Fibroblast of lung (primary cell): ENCODE measurements around the gene RIMS4. TPM values are rescaled to one million over a fixed set of nuclear protein-coding genes. Genes with fewer than 3 reads are reported as not detected.
A peak's percentile ranks its signal among the peaks of the same experiment; 100 is the strongest.

Experiments used
- DNase-seq, 2 donors: peaks; one replicate each; pipeline versions ENCODE4 v3.0.0 to v3.0.0-alpha.2; 2010; ENCODE audit warnings: low read depth in 2 of 2
- H2AFZ ChIP-seq: 2 replicates; pipeline ENCODE4 v1.5.1; 2012; ENCODE audit warnings: low read length, control low read depth, inconsistent platforms
- H3K27ac ChIP-seq: 2 replicates; pipeline ENCODE4 v1.5.1; 2011; ENCODE audit warnings: low read length, control low read depth; ENCODE audit not compliant: insufficient read depth
- H3K27me3 ChIP-seq: 2 replicates; pipeline ENCODE4 v1.5.1; 2011; ENCODE audit warnings: mild to moderate bottlenecking, low read length; ENCODE audit not compliant: control insufficient read depth, insufficient read depth
- H3K36me3 ChIP-seq: 2 replicates; pipeline ENCODE4 v1.5.1; 2011; ENCODE audit warnings: low read length; ENCODE audit not compliant: control insufficient read depth, insufficient read depth
- H3K4me1 ChIP-seq: 2 replicates; pipeline ENCODE4 v1.5.1; 2011; ENCODE audit warnings: low read length; ENCODE audit not compliant: control insufficient read depth, insufficient read depth; ENCODE audit errors: extremely low read depth
- H3K4me2 ChIP-seq: 2 replicates; pipeline ENCODE4 v1.5.1; 2011; ENCODE audit warnings: low read length, control low read depth; ENCODE audit not compliant: insufficient read depth; ENCODE audit errors: extremely low read depth
- H3K4me3 ChIP-seq, 4 experiments: fragments of 200-600 bp in 1 of 4; sonication (generic) in 1 of 4; replicated peaks in 1 of 4; 2 replicates each; pipeline ENCODE4 v1.5.1; 2011 to 2016; ENCODE audit warnings: low read length in 4 of 4, low read depth in 3 of 4, mild to moderate bottlenecking in 3 of 4, control low read depth in 2 of 4, inconsistent platforms in 1 of 4, mixed read lengths in 1 of 4; ENCODE audit not compliant: insufficient read depth in 1 of 4; ENCODE audit errors: control extremely low read depth in 1 of 4
- H3K79me2 ChIP-seq: 2 replicates; pipeline ENCODE4 v1.5.1; 2012; ENCODE audit warnings: mild to moderate bottlenecking, low read length, inconsistent platforms; ENCODE audit not compliant: control insufficient read depth, insufficient read depth
- H3K9ac ChIP-seq: 2 replicates; pipeline ENCODE4 v1.5.1; 2011; ENCODE audit warnings: mild to moderate bottlenecking, low read length, control low read depth; ENCODE audit not compliant: insufficient read depth
- H3K9me3 ChIP-seq: 2 replicates; pipeline ENCODE4 v1.5.1; 2012; ENCODE audit warnings: low read depth, low read length; ENCODE audit not compliant: control insufficient read depth, insufficient read depth
- H4K20me1 ChIP-seq: 2 replicates; pipeline ENCODE4 v1.5.1; 2011; ENCODE audit warnings: low read length; ENCODE audit not compliant: control insufficient read depth, insufficient read depth; ENCODE audit errors: extremely low read depth
- CTCF ChIP-seq, 2 donors: IDR thresholded peaks in 1 of 2; conservative IDR thresholded peaks in 1 of 2; 1 replicate in 1 of 2; 2 replicates in 1 of 2; pipeline ENCODE4 v1.5.1; 2011 to 2012; ENCODE audit warnings: low read length in 2 of 2, control low read depth in 1 of 2, inconsistent platforms in 1 of 2, low read depth in 1 of 2, mild to moderate bottlenecking in 1 of 2
- EZH2 ChIP-seq: IDR thresholded peaks from 2 replicates; pipeline ENCODE4 v1.5.1; 2012; ENCODE audit warnings: low read length, control low read depth, mild to moderate bottlenecking; ENCODE audit errors: missing control alignments
- polyA plus RNA-seq, 2 donors: library from polyadenylated mRNA; depleted of rRNA in 1 of 2; stranded (reverse) in 1 of 2; unstranded in 1 of 2; fragments of >200 nt; gene quantifications; 2 replicates each; pipeline ENCODE4 v1.2.1, GENCODE V29; 2011 to 2012; ENCODE audit warnings: missing spikeins in 1 of 2
- total RNA-seq: library from RNA; depleted of rRNA; stranded (reverse); fragments of >200 nt; gene quantifications from 2 replicates; pipeline ENCODE4 v1.2.1, GENCODE V29; 2014

The RIMS4 gene
- total and polyA plus RNA-seq, 2 donors (not counting 1 experiment from before 2014, with no cell fraction given) = under 0.01 to 0.03 TPM

- Histone ChIP-seq H3K36me3 (no peaks in the 10 kb centered on the region), H3K9me3 (no peaks in the 10 kb centered on the region), H3K27ac (no peak overlapping the region), H3K9ac (no peak overlapping the region), H2AFZ (no peak overlapping the region), H3K4me2 (no peak overlapping the region), H3K4me1 (peaks cover 25% of the 10 kb centered on the region), H3K4me3 (peak overlapping the region in 1 of 4 experiments; percentile 17), H4K20me1 (no peaks in the 10 kb centered on the region), H3K27me3 (peaks cover 5% of the 10 kb centered on the region), H3K79me2 (no peaks in the 10 kb centered on the region)
- TF ChIP-seq EZH2 (no peak), CTCF (conservative IDR thresholded peaks at IDR 0.05 in 1 of 2, IDR thresholded peaks at IDR 0.05 in 1 of 2; ENCODE audit: low read depth in 1 of 2, low read length in 2 of 2) (peak; percentile 22 to 44)
- DNase-seq = no peak
These were observed 92.4 kb downstream of the RIMS4 start for GRCh38 chr20:44717986-44718385.

DNA sequence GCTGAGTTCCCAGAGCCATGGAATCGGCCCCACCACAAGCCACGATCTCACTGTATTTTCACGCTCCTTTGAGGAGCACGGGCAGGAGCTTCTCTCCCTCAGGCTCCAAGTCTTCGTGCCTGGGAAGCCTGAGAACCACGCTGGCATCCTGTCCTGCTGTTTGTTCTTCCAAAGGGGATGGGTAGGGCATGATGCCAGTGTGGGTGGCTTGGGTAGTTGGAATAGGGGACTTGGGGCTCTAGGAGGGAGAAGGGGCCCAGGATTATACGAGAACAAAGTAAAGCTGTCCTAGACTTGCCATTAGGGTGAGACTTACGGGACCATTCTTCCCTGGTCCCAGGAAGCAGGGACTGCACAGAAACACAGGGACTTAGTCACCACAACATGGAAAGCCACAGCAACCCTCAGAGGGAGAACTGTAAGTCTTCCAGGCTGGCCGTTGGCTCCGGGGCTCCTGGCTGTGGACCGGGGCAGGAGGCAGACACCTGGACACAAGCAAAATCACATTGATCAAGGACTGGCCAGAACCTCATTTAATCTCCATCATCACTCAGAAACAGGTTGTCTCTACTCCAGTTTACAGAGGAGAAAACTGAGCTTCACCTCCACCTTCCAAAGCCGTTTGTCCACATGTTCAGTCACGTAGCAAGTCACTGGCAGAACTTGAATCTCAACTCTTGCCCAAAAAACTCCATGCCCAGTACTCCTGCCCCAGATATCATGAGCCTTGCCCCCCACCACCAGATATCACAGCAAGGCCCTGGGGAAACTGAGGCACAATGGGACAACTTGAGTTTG is 93.8 kb downstream of the RIMS4 start:
- Histone ChIP-seq H3K4me1 (peaks cover 23% of the 10 kb centered on the region), H3K36me3 (no peaks in the 10 kb centered on the region), H3K4me3 (peak overlapping the region in 1 of 4 experiments; percentile 49), H3K79me2 (no peaks in the 10 kb centered on the region), H2AFZ (no peak overlapping the region), H4K20me1 (no peaks in the 10 kb centered on the region), H3K9ac (no peak overlapping the region), H3K9me3 (no peaks in the 10 kb centered on the region), H3K27ac (no peak overlapping the region), H3K4me2 (no peak overlapping the region), H3K27me3 (peaks cover 7% of the 10 kb centered on the region)
- TF ChIP-seq CTCF (conservative IDR thresholded peaks at IDR 0.05 in 1 of 2, IDR thresholded peaks at IDR 0.05 in 1 of 2; ENCODE audit: low read depth in 1 of 2, low read length in 2 of 2) (no peak), EZH2 (no peak)
- DNase-seq = no peak

DNA sequence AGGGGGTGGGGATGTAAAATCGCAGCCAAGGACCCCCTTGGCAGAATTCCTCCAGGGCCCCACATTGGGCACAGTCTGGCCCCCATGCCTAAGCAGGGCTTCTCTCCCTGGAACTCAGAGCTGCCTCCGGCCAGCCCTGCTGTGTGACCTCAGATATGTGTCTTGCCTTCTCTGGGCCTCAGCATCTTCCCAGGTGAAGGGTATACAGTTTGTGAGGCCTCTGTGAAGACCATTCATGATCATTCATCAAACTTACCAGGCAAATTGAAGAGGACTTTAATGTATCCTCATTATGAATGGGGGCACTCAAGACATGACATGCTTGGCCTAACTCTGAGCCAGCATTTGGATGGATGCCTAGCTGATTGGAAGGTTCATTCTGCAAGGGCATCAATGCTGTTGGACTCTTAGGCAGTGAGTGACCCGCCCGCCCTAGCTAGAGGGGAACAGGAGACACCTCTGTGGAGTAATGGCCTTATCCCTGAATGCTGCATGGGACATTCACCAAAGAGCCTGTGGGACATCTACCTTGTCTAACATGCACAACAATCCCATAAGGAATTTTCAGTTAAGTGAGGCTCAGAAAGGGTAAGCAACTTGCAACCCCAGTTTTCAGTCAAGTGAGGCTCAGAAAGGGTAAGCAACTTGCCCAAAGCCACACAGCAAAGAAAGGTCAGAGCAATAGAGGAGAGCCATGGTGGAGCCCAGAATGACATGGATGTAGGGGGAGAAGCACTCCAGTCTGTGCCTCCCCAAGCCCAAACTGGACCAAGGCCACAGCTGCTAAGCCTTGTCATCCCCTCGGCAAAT is 94.6 kb downstream of the RIMS4 start:
- H3K4me2 ChIP-seq = no peak overlapping the region
- H3K4me3 ChIP-seq = peak overlapping the region in 1 of 4 experiments; percentile 49

More for the DNA sequence above, 94.6 kb downstream of the RIMS4 start:
- Histone ChIP-seq H3K9ac (no peak overlapping the region), H3K36me3 (no peaks in the 10 kb centered on the region), H2AFZ (no peak overlapping the region), H3K4me1 (peaks cover 25% of the 10 kb centered on the region), H4K20me1 (no peaks in the 10 kb centered on the region), H3K27ac (no peak overlapping the region), H3K27me3 (peaks cover 10% of the 10 kb centered on the region), H3K9me3 (no peaks in the 10 kb centered on the region), H3K79me2 (no peaks in the 10 kb centered on the region)
- TF ChIP-seq CTCF (conservative IDR thresholded peaks at IDR 0.05 in 1 of 2, IDR thresholded peaks at IDR 0.05 in 1 of 2; ENCODE audit: low read depth in 1 of 2, low read length in 2 of 2) (no peak), EZH2 (no peak)
- no peak for DNase-seq
